ENCODE results near the gene GLS.

- TF ChIP-seq CTCF (IDR thresholded peaks at IDR 0.05 in 2 of 3, conservative IDR thresholded peaks at IDR 0.05 in 1 of 3; ENCODE audit: borderline replicate concordance in 1 of 3, insufficient read depth in 1 of 3, low read depth in 2 of 3, low read length in 2 of 3), result no peak
- TF ChIP-seq YY1 (IDR thresholded peaks at IDR 0.05; ENCODE audit: extremely low read depth, insufficient replicate concordance, low read depth, low read length), result no peak
- no peak for TF ChIP-seq RAD21 (IDR thresholded peaks at IDR 0.05; ENCODE audit: low read depth)
- TF ChIP-seq REST (IDR thresholded peaks at IDR 0.05; ENCODE audit: low read depth), result no peak
- TF ChIP-seq POLR2A (IDR thresholded peaks at IDR 0.05; ENCODE audit: borderline replicate concordance, extremely low read depth, insufficient read depth, insufficient read length), result no peak
- no peak for TF ChIP-seq POLR2AphosphoS5 (IDR thresholded peaks at IDR 0.05; ENCODE audit: low read depth, low read length)
Measured at GRCh38 chr2:190929919-190930318, 49.3 kb downstream of the GLS start.

All from HCT116 (cell line).